GM19468 (cell line): ENCODE results near the gene NQO2.

Experiments
- ATAC-seq: cut with Tn5 transposase; IDR thresholded peaks from one replicate; pipeline ENCODE4 v1.9.1; 2021; ENCODE audit warnings: mild to moderate bottlenecking, moderate library complexity, moderate number of reproducible peaks; ENCODE audit not compliant: unreplicated experiment; ENCODE audit errors: extremely low read depth

Gene NQO2

DNA sequence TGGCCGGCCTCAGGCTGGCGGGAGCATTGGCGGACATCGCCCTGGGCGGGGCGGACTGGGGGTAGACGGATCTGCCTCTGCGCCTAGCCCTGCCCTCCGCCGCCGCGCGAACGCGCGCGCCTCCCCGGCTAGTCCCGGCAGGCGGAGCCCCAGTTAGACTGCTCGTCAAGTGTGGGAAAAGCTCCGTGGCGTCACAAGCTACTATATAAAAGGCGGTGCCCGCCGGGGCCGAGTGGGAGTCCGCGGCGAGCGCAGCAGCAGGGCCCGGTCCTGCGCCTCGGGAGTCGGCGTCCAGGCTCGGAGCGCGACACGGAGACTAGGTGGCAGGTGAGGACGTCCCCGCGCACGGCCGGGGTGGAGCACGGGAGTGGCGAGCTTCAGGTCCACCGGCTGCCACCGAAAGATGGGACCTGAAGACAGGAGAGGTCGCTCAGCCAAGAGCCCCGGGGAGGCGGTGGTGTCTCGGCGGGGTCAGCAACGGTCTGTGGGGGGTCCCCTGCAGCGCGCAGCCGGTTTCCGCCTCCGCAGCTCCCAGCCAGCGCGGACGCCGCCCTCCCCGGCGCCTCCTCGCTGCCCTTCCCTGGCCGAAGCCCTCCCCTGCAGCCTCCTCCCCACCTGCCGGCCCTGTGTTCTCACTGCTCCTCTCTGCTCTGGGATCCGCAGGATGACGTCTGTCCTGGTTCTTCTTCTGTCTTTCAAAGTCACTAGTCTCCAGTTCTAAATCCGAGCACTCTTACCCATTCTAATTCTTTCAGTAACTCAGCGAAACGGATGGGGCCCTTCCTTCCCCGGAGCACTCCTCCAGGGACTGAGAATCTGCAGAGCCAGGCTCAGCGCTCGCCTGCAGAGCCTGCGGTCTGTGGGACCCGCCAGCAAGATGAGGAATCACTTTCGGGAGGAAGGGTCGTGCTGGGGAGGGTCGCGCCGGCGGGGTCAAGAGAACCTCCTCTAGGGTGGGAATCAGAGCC, 64.3 kb downstream of the NQO2 start:
- peak; percentile 64 for ATAC-seq

DNA sequence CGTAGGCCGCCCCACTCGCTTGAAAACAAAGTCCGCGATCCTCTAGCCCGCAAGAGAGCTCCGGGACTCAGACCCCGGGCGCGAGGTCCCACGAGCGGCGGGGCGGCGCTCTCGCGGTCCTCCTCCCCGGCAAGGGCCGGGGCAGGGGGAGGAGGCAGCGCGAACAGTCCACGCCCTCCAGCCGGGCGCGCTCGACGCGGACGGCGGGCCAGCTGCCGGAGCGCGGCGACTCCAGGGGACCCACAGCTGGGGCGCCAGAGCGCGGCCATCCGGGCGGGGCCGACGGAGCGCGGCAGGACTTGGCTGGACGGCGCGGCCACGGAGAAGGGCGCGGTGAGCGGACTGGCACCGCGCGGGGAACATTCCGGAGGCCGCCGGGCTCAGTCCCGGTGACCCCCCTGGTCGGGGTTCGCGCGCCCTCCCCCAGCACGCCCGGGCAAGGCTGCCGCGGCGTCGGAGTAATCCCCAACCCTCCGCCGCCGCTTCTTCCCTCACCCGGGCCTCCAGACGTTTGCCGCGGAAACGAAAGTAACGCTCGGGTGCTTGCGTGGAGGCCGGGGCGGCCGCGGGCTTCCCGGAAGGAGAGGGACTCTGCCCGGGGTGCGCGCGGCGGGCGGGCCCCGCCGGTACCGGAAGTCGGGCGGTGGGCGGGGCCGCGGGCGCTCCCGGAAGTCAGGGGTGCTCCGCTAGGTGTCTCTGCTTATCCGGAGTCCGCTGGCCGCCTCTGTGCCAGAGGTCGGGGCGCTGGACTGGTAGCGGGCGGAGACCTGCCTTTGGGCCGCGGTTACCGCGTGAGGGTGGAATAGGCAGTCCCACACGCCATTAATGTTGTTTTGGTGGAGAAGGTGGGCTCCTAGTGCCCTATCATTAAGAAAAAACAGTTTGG, 68.9 kb downstream of the NQO2 start, which contains the start of gene RIPK1:
RIPK1 (plus strand) TSS at position 166 of the 886 bp plus-strand sequence. CDS start 8,330 bp downstream, outside the sequence.
- ATAC-seq: peak; percentile 72
